Measurements from ENCODE around the gene ZNF629. TPM values are rescaled to one million over a fixed set of nuclear protein-coding genes. Genes with fewer than 3 reads are reported as not detected.

ZNF629 gene
- total RNA-seq, 1 experiment from 2014 or later: 18.4 TPM

DNA sequence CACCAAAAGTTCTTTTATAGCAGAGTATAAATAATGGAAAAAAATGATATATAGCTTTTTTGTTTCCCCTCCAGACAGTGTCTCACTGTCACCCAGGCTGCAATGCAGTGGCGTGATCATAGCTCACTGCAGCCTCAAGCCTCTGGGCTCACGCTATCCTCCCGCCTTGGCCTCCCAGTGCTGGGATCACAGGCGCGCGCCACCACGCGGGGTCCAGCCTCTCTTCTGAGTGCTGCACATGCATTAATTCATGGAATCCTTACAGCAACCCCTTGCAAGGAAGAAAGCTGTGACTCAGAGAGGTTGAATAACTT lies 18.0 kb upstream of the ZNF629 start:
- Histone ChIP-seq H3K4me3 (replicated peaks in 1 of 2; ENCODE audit: low read depth in 1 of 2, low read length in 2 of 2) (peak overlapping the region; percentile 72 to 87), H3K4me2 (ENCODE audit: low read length) (peak overlapping the region; percentile 89), H4K20me1 (ENCODE audit: insufficient read depth) (no peaks in the 10 kb centered on the region), H3K36me3 (ENCODE audit: control insufficient read depth in 1 of 2, insufficient read depth in 2 of 2, low read length in 2 of 2) (no peaks in the 10 kb centered on the region), H3K9ac (ENCODE audit: low read length) (peak overlapping the region; percentile 93), H3K4me1 (ENCODE audit: control insufficient read depth in 1 of 2, insufficient read depth in 2 of 2, low read length in 2 of 2) (peaks cover 8 to 16% of the 10 kb centered on the region in 2 experiments; a peak in 3 of 4 replicates), H2AFZ (ENCODE audit: low read depth, low read length, poor library complexity, severe bottlenecking) (peak overlapping the region; percentile 72), H3K9me2 (ENCODE audit: insufficient read depth) (no peaks in the 10 kb centered on the region), H3K79me2 (ENCODE audit: insufficient read depth, low read length) (no peaks in the 10 kb centered on the region), H3K27ac (ENCODE audit: low read depth, low read length) (peak overlapping the region; percentile 93), H3K27me3 (ENCODE audit: insufficient read depth, low read length) (no peaks in the 10 kb centered on the region), H3K9me3 (ENCODE audit: control insufficient read depth in 1 of 2, insufficient read depth in 1 of 2, low read depth in 1 of 2, low read length in 2 of 2) (no peaks in the 10 kb centered on the region)
- no peak for TF ChIP-seq SP1 (IDR thresholded peaks at IDR 0.05; ENCODE audit: low read depth)
- TF ChIP-seq, protein P1, sequence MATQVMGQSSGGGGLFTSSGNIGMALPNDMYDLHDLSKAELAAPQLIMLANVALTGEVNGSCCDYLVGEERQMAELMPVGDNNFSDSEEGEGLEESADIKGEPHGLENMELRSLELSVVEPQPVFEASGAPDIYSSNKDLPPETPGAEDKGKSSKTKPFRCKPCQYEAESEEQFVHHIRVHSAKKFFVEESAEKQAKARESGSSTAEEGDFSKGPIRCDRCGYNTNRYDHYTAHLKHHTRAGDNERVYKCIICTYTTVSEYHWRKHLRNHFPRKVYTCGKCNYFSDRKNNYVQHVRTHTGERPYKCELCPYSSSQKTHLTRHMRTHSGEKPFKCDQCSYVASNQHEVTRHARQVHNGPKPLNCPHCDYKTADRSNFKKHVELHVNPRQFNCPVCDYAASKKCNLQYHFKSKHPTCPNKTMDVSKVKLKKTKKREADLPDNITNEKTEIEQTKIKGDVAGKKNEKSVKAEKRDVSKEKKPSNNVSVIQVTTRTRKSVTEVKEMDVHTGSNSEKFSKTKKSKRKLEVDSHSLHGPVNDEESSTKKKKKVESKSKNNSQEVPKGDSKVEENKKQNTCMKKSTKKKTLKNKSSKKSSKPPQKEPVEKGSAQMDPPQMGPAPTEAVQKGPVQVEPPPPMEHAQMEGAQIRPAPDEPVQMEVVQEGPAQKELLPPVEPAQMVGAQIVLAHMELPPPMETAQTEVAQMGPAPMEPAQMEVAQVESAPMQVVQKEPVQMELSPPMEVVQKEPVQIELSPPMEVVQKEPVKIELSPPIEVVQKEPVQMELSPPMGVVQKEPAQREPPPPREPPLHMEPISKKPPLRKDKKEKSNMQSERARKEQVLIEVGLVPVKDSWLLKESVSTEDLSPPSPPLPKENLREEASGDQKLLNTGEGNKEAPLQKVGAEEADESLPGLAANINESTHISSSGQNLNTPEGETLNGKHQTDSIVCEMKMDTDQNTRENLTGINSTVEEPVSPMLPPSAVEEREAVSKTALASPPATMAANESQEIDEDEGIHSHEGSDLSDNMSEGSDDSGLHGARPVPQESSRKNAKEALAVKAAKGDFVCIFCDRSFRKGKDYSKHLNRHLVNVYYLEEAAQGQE (IDR thresholded peaks at IDR 0.05; ENCODE audit: low read depth): no peak
- TF ChIP-seq ZFX (IDR thresholded peaks at IDR 0.05): no peak
- no peak for TF ChIP-seq EZH2 (IDR thresholded peaks at IDR 0.05)
- TF ChIP-seq JUND (IDR thresholded peaks at IDR 0.05): no peak
- TF ChIP-seq, protein P2, sequence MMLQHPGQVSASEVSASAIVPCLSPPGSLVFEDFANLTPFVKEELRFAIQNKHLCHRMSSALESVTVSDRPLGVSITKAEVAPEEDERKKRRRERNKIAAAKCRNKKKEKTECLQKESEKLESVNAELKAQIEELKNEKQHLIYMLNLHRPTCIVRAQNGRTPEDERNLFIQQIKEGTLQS (IDR thresholded peaks at IDR 0.05): no peak
- no peak for TF ChIP-seq ZNF274 (IDR thresholded peaks at IDR 0.05; ENCODE audit: low read depth, low read length)
- no peak for TF ChIP-seq YY1 (IDR thresholded peaks at IDR 0.05; ENCODE audit: extremely low read depth, insufficient replicate concordance, low read depth, low read length)
- TF ChIP-seq FOSL1 (IDR thresholded peaks at IDR 0.05; ENCODE audit: low read depth): no peak
- TF ChIP-seq ELF1 (IDR thresholded peaks at IDR 0.05; ENCODE audit: borderline replicate concordance, low read depth): no peak
- no peak for TF ChIP-seq RAD21 (IDR thresholded peaks at IDR 0.05; ENCODE audit: low read depth)
- intact Hi-C loops (cut with micrococcal nuclease): loop anchor here (1.0 to 5.0 kb wide), 2 partner anchors 18 to 72 kb away; partner anchors contain the start of gene ZNF629
- ATAC-seq: peak; percentile 60
- BruUV-seq (replicated peaks): TSS peak; percentile 91
- RAD21 ChIA-PET (ENCODE audit: low non-redundant PET in 1 of 2, low total read pairs in 2 of 2, uncharacterized antibody in 2 of 2, unreplicated experiment in 2 of 2): interaction anchor here (0.9 to 1.2 kb wide), 2 partner anchors 18 to 146 kb away, joined by 3 to 4 read pairs; partner anchors contain the start of genes FBRS (in 1 of the 2) and ZNF629 (in 1 of the 2)
- CTCF ChIA-PET: interaction anchor here (0.7 to 2.7 kb wide), 4 partner anchors 8 to 40 kb away, joined by 3 to 27 read pairs (median 7); partner anchors contain the start of gene ZNF629
- DNase-seq (ENCODE audit: low read depth, low spot score): no peak
- POLR2A ChIA-PET: interaction anchor here (0.7 to 2.0 kb wide), 14 partner anchors 9 to 146 kb away, joined by 3 to 23 read pairs (median 4); partner anchors contain the start of genes CTF1, PHKG2 and ZNF629
